SK-N-SH (cell line): ENCODE results near the gene TNFRSF19.

Source experiments
- CHD2 ChIP-seq: fragments of 150-350 bp; IDR thresholded peaks from 2 replicates; pipeline ENCODE4 v1.6.1; 2018; ENCODE audit warnings: low read length; ENCODE audit not compliant: partially characterized antibody
- CTCF ChIP-seq: fragments of 200-600 bp; sonication (generic); IDR thresholded peaks from 2 replicates; pipeline ENCODE4 v1.6.1; 2017; ENCODE audit warnings: antibody characterized with exemption, mild to moderate bottlenecking, moderate library complexity
- EZH2phosphoT487 ChIP-seq: fragments of 200-600 bp; sonication (generic); IDR thresholded peaks from 2 replicates; pipeline ENCODE4 v1.6.1; 2017; ENCODE audit warnings: low read depth, mixed run types, mild to moderate bottlenecking, antibody characterized with exemption, moderate library complexity, borderline replicate concordance
- GATA2 ChIP-seq: sonication (generic); formaldehyde crosslinking; IDR thresholded peaks from 2 replicates; pipeline ENCODE4 v1.5.0; 2020; ENCODE audit warnings: mild to moderate bottlenecking, missing genetic modification reagents
- MEF2A ChIP-seq: IDR thresholded peaks from 2 replicates; pipeline ENCODE4 v1.4.0; 2012; ENCODE audit warnings: low read depth, borderline replicate concordance
- NRF1 ChIP-seq: IDR thresholded peaks from 2 replicates; pipeline ENCODE4 v1.6.1; 2012; ENCODE audit warnings: low read depth, mild to moderate bottlenecking, low read length
- POLR2AphosphoS5 ChIP-seq: IDR thresholded peaks from 2 replicates; pipeline ENCODE4 v1.6.1; 2012; ENCODE audit warnings: low read depth, low read length
- RAD21 ChIP-seq: IDR thresholded peaks from 2 replicates; pipeline ENCODE4 v1.6.1; 2012; ENCODE audit warnings: mild to moderate bottlenecking, low read length
- REST ChIP-seq: IDR thresholded peaks from 2 replicates; pipeline ENCODE4 v1.6.1; 2012; ENCODE audit warnings: mild to moderate bottlenecking, low read depth, low read length, moderate library complexity
- SIN3A ChIP-seq: IDR thresholded peaks from 2 replicates; pipeline ENCODE4 v1.6.1; 2012; ENCODE audit warnings: low read depth, mild to moderate bottlenecking, low read length, moderate library complexity, borderline replicate concordance
- SMC3 ChIP-seq: IDR thresholded peaks from 2 replicates; pipeline ENCODE4 v1.6.1; 2012; ENCODE audit warnings: low read depth, low read length, improper control_type of control experiment
- TAF1 ChIP-seq: IDR thresholded peaks from 2 replicates; pipeline ENCODE4 v1.6.1; 2012; ENCODE audit warnings: low read depth, mild to moderate bottlenecking, low read length, moderate library complexity, borderline replicate concordance
- USF2 ChIP-seq: fragments of 150-350 bp; IDR thresholded peaks from 2 replicates; pipeline ENCODE4 v1.6.1; 2017; ENCODE audit warnings: antibody characterized with exemption, low read length, low read depth, borderline replicate concordance
- YY1 ChIP-seq: IDR thresholded peaks from 2 replicates; pipeline ENCODE4 v1.4.0; 2012; ENCODE audit warnings: low read depth, mild to moderate bottlenecking

GRCh38 chr13:23668562-23668961 lies 98.3 kb downstream of the TNFRSF19 start:
- TF ChIP-seq NRF1 (no peak), TAF1 (no peak), YY1 (no peak), CTCF (no peak), SIN3A (no peak), CHD2 (no peak), RAD21 (no peak), SMC3 (no peak), REST (no peak), POLR2AphosphoS5 (no peak), EZH2phosphoT487 (no peak), MEF2A (no peak), USF2 (no peak), GATA2 (CRISPR knock-in tag) (no peak)
